Measurements from ENCODE around the gene PANK2. TPM values are rescaled to one million over a fixed set of nuclear protein-coding genes. Genes with fewer than 3 reads are reported as not detected.
"Not testable (repeated sequence)": the region's sequence is repeated elsewhere in the genome, so short reads cannot be mapped to it uniquely, and the experiment has no call there.

The PANK2 gene
- 32.7 TPM for polyA plus RNA-seq (ENCODE audit: insufficient read length)

DNA sequence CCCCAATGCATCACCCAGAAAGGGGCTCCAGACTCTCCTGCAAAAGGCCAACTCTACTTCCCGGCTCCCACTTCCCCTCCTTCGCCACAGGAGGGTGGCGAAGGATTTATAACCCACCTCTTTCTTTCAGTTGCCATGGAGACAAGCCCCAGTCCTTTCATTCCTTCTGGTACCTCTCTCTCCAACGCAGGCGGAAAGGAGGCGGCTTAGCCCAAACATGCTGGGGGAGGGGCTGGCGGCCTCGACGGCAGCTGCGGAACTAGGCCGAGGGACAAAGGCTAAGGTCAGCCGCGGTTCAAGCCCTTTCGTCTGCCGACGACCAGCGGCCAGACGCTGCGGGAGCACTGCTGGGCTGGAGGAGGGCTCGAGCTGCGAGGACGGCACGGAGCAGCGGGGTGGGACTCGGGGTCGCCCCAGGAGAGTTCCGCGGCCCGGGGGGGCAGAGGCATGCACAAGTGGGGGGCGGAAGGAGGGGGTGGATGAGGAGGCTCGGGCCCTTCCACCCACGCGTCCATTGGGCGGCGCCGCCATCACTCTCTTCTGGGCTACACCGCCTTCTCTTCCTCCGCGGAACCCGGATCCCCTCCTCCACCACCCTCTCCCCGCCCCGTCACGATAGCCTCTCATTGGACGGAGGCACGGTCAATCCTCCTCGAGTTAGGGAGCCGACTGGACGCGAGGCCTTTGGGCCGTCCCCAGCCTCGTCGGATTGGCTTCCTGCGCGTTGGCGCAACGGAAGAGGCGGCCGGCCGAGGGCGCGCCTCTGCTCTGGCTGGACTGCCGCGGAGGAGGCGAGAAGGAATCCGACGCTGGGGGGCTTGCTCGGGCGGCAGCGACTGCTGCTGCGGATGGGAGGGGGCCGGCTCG, at the start of gene PANK2:
Gene PANK2 (plus strand): TSS at position 766 of the 867 bp plus-strand sequence.
- peak; percentile 100 for DNase-seq

DNA sequence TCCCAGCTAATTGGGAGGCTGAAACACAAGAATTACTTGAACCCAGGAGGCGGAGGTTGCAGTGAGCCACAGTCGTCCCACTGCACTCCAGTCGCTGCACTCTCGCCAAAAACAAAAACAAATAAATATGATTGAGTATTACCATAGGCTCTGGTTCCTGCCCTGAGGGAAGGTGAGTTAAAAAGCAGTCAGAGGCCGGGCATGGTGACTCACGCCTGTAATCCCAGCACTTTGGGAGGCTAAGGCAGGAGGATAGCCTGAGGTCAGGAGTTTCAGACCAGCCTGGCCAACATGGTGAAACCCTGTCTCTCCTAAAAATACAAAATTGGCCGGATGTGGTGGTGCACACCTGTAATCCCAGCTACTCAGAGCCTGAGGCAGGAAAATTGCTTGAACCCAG, 49.0 kb upstream of the PANK2 start:
- not testable (repeated sequence) for DNase-seq

DNA sequence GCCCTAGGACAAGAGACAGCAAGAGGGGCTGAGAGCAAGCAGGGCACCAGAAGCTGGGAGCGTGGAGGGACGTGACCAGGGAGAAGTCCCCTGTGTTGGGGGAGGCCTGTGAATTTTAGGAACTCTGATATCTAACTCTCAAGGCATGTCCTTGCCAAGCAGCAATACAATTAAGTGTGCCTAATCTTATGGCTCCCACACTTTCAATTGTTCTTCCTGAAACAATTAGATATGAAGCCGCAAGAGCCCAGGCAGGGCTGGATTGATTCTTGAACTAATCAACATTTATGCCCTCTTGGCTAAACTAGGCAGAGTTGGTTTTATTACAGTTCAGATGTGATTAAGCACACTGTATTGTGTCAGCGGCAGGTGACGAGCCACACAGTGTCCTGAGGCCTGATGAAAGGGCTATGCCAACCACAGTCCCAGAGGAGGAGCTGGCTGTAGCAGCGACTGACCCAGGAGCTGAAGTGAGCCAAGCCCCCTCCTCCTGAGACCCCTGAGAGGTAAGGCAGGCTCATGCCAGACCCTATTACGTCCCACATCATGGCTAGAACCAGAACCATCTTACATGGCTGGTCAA, 46.7 kb upstream of the PANK2 start:
- no peak for DNase-seq

DNA sequence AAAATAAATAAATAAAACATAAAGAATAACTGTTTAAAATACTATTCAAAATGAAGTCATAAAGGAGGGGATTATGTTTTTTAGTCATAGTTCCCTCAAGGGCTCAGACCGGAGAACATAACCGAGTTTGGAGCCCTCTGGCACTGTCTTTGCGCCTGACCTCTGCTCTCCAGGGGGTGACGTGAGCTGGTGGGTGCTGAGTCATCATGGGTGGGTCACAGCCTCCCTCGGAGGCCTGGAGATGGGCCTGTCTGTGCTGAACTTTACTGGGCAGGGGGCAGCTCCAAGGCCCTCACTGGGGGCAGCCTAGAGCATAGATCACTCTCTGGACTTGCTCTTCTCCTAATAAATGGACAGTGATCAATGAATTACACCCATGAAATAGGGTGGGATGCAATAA, 45.7 kb upstream of the PANK2 start:
- DNase-seq: no peak

DNA sequence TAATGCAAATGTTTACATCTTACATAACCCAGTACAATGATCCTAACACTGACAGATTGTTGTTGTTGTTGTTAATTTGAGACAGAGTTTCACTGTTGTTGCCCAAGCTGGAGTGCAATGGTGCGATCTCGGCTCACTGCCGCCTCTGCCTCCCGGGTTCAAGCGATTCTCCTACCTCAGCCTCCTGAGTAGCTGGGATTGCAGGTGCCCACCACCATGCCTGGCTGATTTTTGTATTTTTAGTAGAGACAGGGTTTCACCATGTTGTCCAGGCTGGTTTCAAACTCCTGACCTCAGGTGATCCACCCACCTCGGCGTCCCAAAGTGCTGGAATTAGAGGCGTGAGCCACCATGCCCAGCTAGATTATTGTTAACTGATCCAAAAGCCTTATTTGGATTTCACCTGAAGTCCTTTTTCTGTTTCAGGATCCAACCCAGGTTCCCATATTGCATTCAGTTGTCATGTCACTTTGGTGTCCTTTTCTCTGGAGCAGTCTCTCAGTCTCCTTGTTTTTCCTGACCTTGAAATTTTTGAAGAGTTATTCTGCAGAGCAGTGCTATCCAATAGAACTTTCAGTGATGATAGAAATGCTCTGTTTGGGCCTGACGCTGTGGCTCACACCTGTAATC, 45.1 kb upstream of the PANK2 start:
- not testable (repeated sequence) for DNase-seq

DNA sequence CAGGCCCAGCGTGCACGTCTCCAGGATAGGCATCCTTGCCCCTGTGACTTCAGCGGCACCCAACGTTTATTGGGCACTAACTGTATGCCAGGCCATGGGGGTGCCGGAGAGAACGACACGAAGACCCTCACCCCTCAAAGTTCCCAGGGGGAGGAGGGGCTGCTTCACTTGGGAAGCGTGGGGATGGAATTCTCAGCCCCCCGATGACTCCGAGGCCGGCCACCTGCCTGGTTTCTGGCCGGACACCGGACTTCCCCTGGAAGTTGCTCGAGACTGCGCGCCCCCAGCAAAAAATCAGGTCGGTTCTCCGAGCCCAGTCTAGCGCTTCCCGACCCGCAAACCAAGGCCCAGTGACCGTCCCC, 42.8 kb upstream of the PANK2 start:
- no peak for DNase-seq

DNA sequence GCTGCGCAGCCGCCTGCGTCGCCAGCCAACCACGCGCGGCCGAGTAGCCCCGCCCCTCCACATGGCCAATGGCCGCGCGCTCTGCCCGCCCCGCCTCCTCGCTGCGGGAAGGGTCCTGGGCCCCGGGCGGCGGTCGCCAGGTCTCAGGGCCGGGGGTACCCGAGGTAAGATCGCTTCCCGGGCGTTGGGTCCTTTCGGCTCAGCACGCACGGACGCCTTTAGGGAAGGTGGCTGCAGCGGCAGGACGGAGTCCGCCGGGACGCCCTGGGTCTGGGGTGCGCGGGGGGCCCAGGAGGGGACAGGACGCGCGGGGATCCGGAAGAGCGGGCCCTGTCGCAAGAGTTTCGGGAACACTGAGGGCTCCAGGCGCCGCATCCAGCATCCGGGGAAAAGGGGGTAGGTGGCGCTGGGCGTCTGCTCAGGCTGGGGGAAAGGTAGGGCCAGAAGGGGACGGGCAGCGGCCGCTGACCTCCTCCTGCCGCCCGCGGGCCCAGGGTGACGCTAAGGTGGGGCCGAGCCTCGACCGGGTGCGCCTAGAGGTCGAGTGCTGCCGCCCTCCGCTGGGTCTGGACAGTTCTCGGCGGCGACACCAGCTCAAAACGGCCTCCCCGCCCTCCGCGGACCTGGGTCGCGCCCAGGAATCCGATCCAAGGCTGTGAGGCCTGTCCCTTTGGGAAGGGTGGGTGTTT, 42.3 kb upstream of the PANK2 start, which contains the start of gene MAVS:
Gene MAVS (plus strand): TSS at position 95 of the 689 bp plus-strand sequence. CDS start 7,791 bp downstream, outside the sequence.
- peak; percentile 90 for DNase-seq

DNA sequence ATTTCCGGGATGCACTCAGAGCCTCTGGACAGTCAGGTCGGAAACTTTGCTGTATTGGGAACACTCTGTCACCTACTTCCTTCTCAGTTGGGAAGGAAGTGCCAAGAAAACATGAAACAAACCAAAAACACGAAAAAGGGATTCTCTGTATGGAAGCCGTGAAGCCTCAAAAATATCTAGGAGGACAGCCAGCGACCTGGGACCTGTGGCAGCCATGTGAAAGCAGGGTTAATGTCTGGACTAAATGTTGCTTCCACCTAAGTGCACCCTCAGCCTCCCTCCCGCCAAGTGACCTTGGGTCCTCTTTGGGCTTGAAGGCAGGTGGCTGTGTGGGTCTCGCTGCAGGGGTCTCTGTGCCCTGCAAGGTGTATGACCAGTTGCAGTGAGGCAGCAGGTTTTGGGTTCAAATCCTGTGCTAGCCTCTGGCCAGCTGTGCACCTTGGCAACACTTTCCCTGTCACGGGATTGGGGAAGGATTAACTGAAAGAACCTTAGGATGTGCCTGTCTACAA, 41.7 kb upstream of the PANK2 start:
- peak; percentile 49 for DNase-seq

DNA sequence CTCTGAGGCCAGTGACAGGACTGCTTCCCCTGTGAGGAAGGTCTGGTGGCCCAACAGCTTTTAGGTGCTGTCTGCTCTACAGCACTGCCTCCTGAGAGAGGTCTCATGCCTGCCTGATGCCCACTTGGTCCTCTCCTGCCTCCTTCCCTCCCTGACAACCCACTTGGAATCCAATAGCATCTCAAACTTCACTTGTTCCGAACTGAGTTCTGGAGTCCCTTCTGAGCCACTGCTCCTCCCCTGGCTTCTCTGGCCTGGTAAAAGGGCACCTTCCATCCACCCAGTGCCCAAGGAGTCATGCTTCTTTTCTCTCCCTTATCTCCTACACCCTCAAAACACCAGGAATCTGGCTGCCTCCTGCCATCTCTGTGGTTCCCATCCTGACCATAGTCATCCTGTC, 40.6 kb upstream of the PANK2 start:
- DNase-seq: no peak

DNA sequence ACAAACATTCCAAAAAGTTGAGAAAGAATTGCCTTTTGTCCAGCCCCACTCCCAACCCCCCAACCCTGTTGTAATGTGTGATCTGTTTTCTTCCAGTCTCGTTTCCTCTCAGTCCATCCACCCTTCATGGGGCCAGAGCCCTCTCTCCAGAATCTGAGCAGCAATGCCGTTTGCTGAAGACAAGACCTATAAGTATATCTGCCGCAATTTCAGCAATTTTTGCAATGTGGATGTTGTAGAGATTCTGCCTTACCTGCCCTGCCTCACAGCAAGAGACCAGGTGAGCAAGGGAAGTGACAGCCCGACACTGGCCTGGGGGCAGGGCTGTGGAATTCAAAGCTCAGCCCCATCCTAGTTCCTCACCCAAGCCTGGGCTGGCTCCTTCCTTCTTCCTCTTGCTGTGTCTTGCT, 34.7 kb upstream of the PANK2 start:
- no peak for DNase-seq

DNA sequence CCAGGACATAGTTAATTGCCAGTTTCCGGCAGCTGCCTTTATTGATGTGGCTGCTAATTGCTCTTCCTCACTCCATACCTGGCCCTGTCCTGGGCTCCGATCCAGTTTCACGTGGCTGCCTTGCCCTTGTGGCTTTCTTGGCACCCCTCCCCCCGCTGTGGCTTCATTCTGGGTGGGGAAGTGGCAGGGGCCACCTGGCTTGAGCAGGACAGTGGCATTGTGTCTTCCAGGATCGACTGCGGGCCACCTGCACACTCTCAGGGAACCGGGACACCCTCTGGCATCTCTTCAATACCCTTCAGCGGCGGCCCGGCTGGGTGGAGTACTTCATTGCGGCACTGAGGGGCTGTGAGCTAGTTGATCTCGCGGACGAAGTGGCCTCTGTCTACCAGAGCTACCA, 31.8 kb upstream of the PANK2 start:
- no peak for DNase-seq

DNA sequence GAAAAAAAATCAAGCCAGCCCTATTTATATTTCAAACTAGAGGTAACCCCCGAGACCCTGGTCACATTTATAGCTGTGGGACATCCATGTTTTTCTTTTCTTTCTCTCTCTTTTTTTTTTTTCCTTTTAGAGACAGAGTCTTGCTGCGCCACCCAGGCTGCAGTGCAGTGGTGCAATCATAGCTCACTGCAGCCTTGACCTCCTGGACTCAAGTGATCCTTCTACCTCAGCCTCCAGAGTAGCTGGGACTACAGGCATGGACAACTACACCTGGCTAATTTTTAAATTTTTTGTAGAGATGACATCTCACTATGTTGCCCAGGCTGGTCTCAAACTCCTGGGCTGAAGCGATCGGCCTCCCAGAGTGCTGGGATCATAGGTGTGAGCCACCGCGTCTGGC, 30.5 kb upstream of the PANK2 start:
- DNase-seq: no peak

DNA sequence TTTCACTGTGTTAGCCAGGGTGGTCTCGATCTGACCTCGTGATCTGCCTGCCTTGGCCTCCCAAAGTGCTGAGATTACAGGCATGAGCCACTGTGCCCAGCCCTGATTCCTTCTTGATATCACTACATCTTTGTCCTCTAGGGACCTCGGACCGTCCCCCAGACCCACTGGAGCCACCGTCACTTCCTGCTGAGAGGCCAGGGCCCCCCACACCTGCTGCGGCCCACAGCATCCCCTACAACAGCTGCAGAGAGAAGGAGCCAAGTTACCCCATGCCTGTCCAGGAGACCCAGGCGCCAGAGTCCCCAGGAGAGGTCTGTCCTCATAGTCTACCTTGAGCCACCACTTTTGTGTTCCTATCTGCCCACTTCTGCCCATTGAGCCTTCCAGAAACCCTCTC, 28.0 kb upstream of the PANK2 start:
- no peak for DNase-seq

DNA sequence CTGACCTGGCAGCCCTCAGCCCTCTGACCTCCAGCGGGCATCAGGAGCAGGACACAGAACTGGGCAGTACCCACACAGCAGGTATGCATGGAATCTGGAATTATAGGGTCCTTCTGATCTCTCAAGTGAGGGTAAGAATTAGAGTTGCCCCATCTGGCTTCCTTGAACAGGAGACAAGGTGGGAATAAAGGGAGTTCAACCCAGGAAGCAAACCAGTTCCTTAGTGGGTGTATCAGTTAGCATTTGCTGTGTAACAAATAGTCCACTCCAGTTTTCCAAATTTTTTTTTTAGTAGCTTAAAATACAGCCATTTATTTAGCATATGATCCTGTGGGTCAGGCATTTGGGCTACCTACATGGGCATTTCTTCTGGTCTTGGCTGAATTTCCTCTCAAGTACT, 26.9 kb upstream of the PANK2 start:
- no peak for DNase-seq

DNA sequence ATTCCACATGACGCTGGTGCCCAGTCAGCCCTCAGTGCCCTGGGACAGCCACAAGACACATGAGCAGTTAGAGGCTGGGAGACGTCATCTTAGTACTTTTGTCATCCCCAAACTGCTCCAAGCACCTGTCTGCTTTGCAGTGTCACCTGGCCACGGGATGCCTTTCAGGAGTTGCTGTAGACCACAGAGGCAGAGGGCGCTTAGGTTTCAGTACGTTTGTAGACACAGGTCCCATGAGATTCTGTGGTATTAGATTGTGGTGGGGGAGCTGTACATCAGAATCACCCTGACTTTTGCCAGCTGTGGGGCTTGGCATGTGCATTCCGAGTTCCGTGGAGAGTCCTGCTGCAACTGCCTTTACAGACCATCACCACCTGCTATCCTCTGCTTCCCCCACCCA, 25.9 kb upstream of the PANK2 start:
- DNase-seq: no peak

DNA sequence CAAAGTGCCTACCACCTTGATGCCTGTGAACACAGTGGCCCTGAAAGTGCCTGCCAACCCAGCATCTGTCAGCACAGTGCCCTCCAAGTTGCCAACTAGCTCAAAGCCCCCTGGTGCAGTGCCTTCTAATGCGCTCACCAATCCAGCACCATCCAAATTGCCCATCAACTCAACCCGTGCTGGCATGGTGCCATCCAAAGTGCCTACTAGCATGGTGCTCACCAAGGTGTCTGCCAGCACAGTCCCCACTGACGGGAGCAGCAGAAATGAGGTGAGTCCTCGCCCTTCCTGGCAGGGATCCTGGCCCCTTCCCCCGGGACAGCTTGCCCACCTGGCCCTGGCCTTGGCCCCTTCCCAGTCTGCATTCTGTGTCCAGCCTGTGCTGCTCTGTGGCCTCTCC, 24.7 kb upstream of the PANK2 start:
- no peak for DNase-seq

DNA sequence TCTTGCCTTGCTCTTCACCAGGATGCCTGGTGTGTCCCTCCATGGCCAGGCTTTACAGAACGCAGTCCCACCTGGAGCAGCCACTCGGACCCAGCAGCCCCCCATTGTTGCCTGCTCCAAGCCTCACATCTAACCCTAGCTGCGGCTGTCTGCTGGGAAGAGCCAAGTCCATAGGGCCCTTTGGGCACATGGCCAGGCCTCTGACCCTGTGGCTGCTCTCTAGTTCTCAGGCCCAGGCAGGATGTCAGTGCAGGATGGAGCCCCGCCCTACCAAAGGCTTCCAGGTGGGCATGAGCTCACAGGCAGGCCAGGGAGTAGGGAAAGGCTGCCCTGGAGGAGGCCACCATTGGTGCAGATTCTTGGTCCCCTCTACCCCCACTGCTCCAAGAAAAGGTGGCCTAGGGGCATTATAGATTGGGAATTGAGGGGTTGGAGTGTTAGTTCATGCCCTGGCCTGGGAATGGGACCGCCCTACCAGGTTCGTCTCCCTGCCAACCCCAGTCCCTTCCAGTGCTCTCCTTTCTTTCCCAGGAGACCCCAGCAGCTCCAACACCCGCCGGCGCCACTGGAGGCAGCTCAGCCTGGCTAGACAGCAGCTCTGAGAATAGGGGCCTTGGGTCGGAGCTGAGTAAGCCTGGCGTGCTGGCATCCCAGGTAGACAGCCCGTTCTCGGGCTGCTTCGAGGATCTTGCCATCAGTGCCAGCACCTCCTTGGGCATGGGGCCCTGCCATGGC, 23.9 kb upstream of the PANK2 start:
- no peak for DNase-seq

DNA sequence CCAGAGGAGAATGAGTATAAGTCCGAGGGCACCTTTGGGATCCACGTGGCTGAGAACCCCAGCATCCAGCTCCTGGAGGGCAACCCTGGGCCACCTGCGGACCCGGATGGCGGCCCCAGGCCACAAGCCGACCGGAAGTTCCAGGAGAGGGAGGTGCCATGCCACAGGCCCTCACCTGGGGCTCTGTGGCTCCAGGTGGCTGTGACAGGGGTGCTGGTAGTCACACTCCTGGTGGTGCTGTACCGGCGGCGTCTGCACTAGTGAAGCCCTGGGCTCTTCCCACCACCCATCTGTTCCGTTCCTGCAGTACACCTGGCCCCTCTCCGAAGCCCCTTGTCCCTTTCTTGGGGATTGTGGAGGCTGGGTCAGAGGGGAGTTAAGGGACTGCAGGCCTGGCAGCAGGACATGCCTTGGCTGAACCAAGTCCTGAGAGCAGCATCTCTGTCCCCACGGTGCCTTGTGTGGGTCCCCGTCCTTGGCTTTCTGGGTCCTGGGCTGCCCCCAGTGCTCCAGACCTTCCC, 23.2 kb upstream of the PANK2 start:
- no peak for DNase-seq

DNA sequence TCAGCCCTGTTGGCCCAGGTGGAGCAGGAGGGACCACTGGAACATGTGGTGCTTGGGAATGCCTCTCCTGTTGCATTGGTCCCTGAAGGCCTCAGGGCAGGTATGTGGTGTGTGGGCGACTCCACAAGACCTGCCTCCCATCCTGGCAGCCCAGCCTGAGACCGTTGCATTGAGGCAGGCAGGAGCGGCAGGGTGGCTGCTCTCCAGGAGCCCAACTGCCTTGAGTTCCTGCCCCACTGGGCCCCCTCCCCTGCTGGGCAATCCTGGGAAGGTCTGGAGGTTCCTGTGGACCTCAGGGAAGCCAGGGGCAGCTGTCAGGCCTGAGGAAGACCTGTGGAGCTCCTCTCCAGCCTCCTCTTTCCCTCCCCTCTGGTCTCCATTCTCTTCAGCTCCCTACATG, 22.7 kb upstream of the PANK2 start:
- DNase-seq: no peak

DNA sequence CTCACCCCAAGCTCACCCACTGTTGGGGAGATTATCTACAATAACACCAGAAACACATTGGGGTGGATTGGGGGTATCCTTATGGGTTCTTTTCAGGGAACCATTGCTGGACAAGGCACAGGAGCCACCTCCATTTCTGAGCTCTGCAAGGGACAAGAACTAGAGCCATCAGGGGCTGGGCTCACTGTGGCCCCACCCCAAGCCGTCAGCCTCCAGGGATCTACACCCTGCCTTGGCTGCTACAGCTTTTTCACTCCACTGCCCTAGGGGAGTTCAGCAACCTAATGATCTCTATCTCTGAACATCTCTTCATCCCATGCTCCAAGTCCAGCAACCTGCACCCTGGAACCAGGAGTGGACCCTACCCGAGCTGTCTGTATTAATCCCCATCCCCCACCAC, 21.4 kb upstream of the PANK2 start:
- no peak for DNase-seq

DNA sequence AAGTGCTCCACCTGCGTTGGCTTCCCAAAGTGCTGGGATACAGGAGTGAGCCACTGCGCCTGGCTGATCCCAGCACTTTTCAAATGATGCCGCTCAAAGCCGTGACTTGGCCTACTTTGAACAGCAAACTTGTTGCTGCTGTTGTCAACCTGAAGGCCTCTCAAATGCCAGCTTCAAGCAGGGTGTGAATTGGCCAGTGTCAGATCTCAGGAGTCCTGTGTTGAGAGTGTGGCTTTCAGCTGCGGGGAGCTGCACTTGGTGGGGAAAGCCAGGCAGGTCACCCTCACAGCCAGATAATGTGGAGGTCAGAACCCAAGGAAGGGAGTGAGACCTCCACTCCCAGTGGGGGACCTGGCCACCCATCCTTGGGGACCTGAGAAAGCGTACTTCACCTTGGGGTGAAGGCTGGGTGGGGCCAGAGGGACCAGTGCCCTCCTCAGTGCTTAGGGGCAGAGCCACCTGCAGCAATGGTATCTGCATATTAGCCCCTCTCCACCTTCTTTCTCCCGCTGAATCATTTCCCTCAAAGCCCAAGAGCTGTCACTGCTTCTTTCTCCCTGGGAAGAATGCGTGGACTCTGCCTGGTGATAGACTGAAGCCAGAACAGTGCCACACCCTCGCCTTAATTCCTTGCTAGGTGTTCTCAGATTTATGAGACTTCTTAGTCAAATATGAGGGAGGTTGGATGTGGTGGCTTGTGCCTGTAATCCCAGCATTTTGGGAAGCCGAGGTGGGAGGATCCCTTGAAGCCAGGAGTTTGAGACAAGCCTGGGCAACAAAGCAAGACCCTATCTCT, 19.1 kb upstream of the PANK2 start:
- DNase-seq: no peak

Data from hindlimb muscle (tissue), 1 donor.